CD8-positive, alpha-beta memory T cell (primary cell): ENCODE measurements around the gene GRIFIN. TPM values are rescaled to one million over a fixed set of nuclear protein-coding genes. Genes with fewer than 3 reads are reported as not detected.
A peak's percentile ranks its signal among the peaks of the same experiment; 100 is the strongest.

Experiments used
- CTCF ChIA-PET: fragments of 350-600 bp; sonication (Branson Sonifier 250); formaldehyde crosslinking; loops from one replicate; lab custom pipeline; 2021; ENCODE audit warnings: antibody characterized with exemption; lab: Charles Lee
- POLR2A ChIA-PET: fragments of 350-600 bp; sonication (Branson Sonifier 250); formaldehyde crosslinking; loops from one replicate; lab custom pipeline; 2021; ENCODE audit warnings: antibody characterized with exemption; lab: Charles Lee
- DNase-seq, 5 donors: peaks; one replicate each; pipeline versions ENCODE4 v3.0.0 to v3.0.0-alpha.2; 2020 to 2022; ENCODE audit warnings: mixed read lengths in 1 of 5
- H3K27ac ChIP-seq: one replicate; pipeline ENCODE4 v1.7.0; 2013; ENCODE audit warnings: low read depth, mild to moderate bottlenecking, low read length, moderate library complexity
- H3K27me3 ChIP-seq: 2 replicates; pipeline ENCODE4 v1.7.0; 2013; ENCODE audit warnings: low read length, mild to moderate bottlenecking; ENCODE audit not compliant: insufficient read depth, poor library complexity, severe bottlenecking
- H3K36me3 ChIP-seq: 2 replicates; pipeline ENCODE4 v1.7.0; 2013; ENCODE audit warnings: mild to moderate bottlenecking, low read length, moderate library complexity; ENCODE audit not compliant: insufficient read depth
- H3K4me1 ChIP-seq: 2 replicates; pipeline ENCODE4 v1.7.0; 2013; ENCODE audit warnings: mild to moderate bottlenecking, low read length, moderate library complexity; ENCODE audit not compliant: insufficient read depth
- H3K4me3 ChIP-seq: 2 replicates; pipeline ENCODE4 v1.7.0; 2013; ENCODE audit warnings: mild to moderate bottlenecking, low read length
- H3K9me3 ChIP-seq: 2 replicates; pipeline ENCODE4 v1.7.0; 2013; ENCODE audit warnings: mild to moderate bottlenecking, low read length
- H3K27ac Mint-ChIP-seq, 8 donors: one replicate each; pipeline ENCODE4 v1.8.0; 2020 to 2021; ENCODE audit warnings: mixed read lengths in 8 of 8, mild to moderate bottlenecking in 6 of 8, inconsistent platforms in 3 of 8, moderate library complexity in 3 of 8
- H3K27me3 Mint-ChIP-seq, 2 donors: one replicate each; pipeline ENCODE4 v1.8.0; 2020 to 2021; ENCODE audit warnings: mixed read lengths in 2 of 2, mild to moderate bottlenecking in 1 of 2, moderate library complexity in 1 of 2
- H3K36me3 Mint-ChIP-seq, 3 donors: one replicate each; pipeline ENCODE4 v1.8.0; 2020 to 2021; ENCODE audit warnings: mixed read lengths in 3 of 3, inconsistent platforms in 1 of 3, mild to moderate bottlenecking in 1 of 3
- H3K4me1 Mint-ChIP-seq, 3 donors: one replicate each; pipeline ENCODE4 v1.8.0; 2020 to 2021; ENCODE audit warnings: mixed read lengths in 3 of 3, inconsistent platforms in 1 of 3, mild to moderate bottlenecking in 1 of 3
- H3K4me3 Mint-ChIP-seq, 7 donors: one replicate each; pipeline ENCODE4 v1.8.0; 2020 to 2021; ENCODE audit warnings: mixed read lengths in 7 of 7, mild to moderate bottlenecking in 6 of 7, moderate library complexity in 4 of 7, inconsistent platforms in 2 of 7
- H3K9me3 Mint-ChIP-seq, 5 donors: one replicate each; pipeline ENCODE4 v1.8.0; 2020 to 2022; ENCODE audit warnings: mixed read lengths in 5 of 5, mild to moderate bottlenecking in 3 of 5, moderate library complexity in 2 of 5, inconsistent platforms in 1 of 5
- polyA plus RNA-seq: library from polyadenylated mRNA; unstranded; fragments of 300-500 nt; fragmentation: Illumina TruSeq; gene quantifications from one replicate; pipeline ENCODE4 v1.2.3, GENCODE V29; 2021
- total RNA-seq, 2 experiments: library from RNA; stranded (reverse); gene quantifications; one replicate each; pipeline ENCODE4 v1.2.3, GENCODE V29; 2021

GRIFIN gene
- total and polyA plus RNA-seq, 3 experiments from 2014 or later, result not detected

- Mint-ChIP-seq H3K4me3 (peak overlapping the region; percentile 96 to 99 (median 98)), H3K36me3 (peaks cover 0 to 40% (median 0%) of the 10 kb centered on the region in 3 donors), H3K27me3 (peaks cover 0 to 1% of the 10 kb centered on the region in 2 donors), H3K9me3 (no peaks in the 10 kb centered on the region), H3K27ac (peak overlapping the region; percentile 91 to 100 (median 96)), H3K4me1 (peaks cover 22 to 57% (median 30%) of the 10 kb centered on the region in 3 donors)
- Histone ChIP-seq H3K27ac (peak overlapping the region; percentile 40), H3K27me3 (no peaks in the 10 kb centered on the region), H3K4me3 (peak overlapping the region; percentile 77), H3K4me1 (peaks cover 58% of the 10 kb centered on the region), H3K9me3 (no peaks in the 10 kb centered on the region), H3K36me3 (peaks cover 2% of the 10 kb centered on the region)
- CTCF ChIA-PET, result interaction anchor here (0.7 to 2.6 kb wide), 5 partner anchors 10 to 70 kb away, joined by 3 to 8 read pairs (median 7); partner anchors contain the start of gene IQCE
- POLR2A ChIA-PET, result interaction anchor here (1.2 to 2.9 kb wide), 4 partner anchors 9 to 47 kb away, joined by 4 to 25 read pairs (median 8); no protein-coding TSS in a partner anchor
- DNase-seq, result no peak
These were observed 45.1 kb upstream of the GRIFIN start for GRCh38 chr7:2521341-2521745.

GRCh38 chr7:2520761-2521290 is 44.6 kb upstream of the GRIFIN start:
- peak overlapping the region; percentile 77 for H3K4me3 ChIP-seq
- Mint-ChIP-seq H3K36me3 (peaks cover 0 to 35% (median 0%) of the 10 kb centered on the region in 3 donors), H3K27me3 (peaks cover 0 to 1% of the 10 kb centered on the region in 2 donors), H3K4me3 (peak overlapping the region; percentile 96 to 99 (median 98)), H3K9me3 (no peaks in the 10 kb centered on the region), H3K27ac (peak overlapping the region; percentile 66 to 97 (median 92)), H3K4me1 (peaks cover 22 to 55% (median 30%) of the 10 kb centered on the region in 3 donors)
- peaks cover 53% of the 10 kb centered on the region for H3K4me1 ChIP-seq
- ChIA-PET POLR2A (interaction anchor here (1.2 to 2.9 kb wide), 3 partner anchors 10 to 13 kb away, joined by 3 to 25 read pairs (median 5); no protein-coding TSS in a partner anchor), CTCF (interaction anchor here (1.0 to 2.6 kb wide), 4 partner anchors 10 to 69 kb away, joined by 3 to 8 read pairs (median 6); partner anchors contain the start of gene IQCE)
- H3K27ac ChIP-seq, result peak overlapping the region; percentile 31
- H3K27me3 ChIP-seq, result no peaks in the 10 kb centered on the region
- no peak for DNase-seq
- H3K9me3 ChIP-seq, result no peaks in the 10 kb centered on the region
- H3K36me3 ChIP-seq, result no peaks in the 10 kb centered on the region

GRCh38 chr7:2520131-2520760 is 44.0 kb upstream of the GRIFIN start:
- POLR2A ChIA-PET, result interaction anchor here (1.2 to 2.9 kb wide), 3 partner anchors 9 to 13 kb away, joined by 3 to 25 read pairs (median 5); no protein-coding TSS in a partner anchor

GRCh38 chr7:2519119-2519930 is 43.1 kb upstream of the GRIFIN start, which contains the start of gene LFNG:
LFNG (plus strand) TSS chr7:2519774; CDS start chr7:2519862, 88 bp downstream.
- CTCF ChIA-PET, result interaction anchor here (0.5 kb wide), 1 partner anchor 42 kb away, joined by 3 read pairs; no protein-coding TSS in a partner anchor
- H3K9me3 Mint-ChIP-seq, result no peaks in the 10 kb centered on the region
- DNase-seq, result peak; percentile 77 to 87 (median 82)
- Histone ChIP-seq H3K27ac (peak within 1 kb of the TSS; percentile 31), H3K4me1 (peaks cover 38% of the 10 kb centered on the region), H3K9me3 (no peaks in the 10 kb centered on the region), H3K27me3 (no peaks in the 10 kb centered on the region), H3K36me3 (no peaks in the 10 kb centered on the region), H3K4me3 (peak within 1 kb of the TSS; percentile 77)
- peaks cover 0 to 30% (median 0%) of the 10 kb centered on the region in 3 donors for H3K36me3 Mint-ChIP-seq
- POLR2A ChIA-PET, result interaction anchor here (0.6 to 2.9 kb wide), 4 partner anchors 8 to 52 kb away, joined by 3 to 25 read pairs (median 5); no protein-coding TSS in a partner anchor
- peaks cover 22 to 49% (median 27%) of the 10 kb centered on the region in 3 donors for H3K4me1 Mint-ChIP-seq
- H3K27ac Mint-ChIP-seq, result peak within 1 kb of the TSS; percentile 66 to 97 (median 92)
- H3K27me3 Mint-ChIP-seq, result peaks cover 0 to 1% of the 10 kb centered on the region in 2 donors
- peak within 1 kb of the TSS; percentile 96 to 99 (median 98) for H3K4me3 Mint-ChIP-seq

More at GRCh38 chr7:2520131-2520760, 44.0 kb upstream of the GRIFIN start:
- no peaks in the 10 kb centered on the region for H3K9me3 Mint-ChIP-seq
- CTCF ChIA-PET, result interaction anchor here (0.7 to 2.6 kb wide), 5 partner anchors 9 to 69 kb away, joined by 3 to 8 read pairs (median 4); partner anchors contain the start of gene IQCE
- H3K36me3 Mint-ChIP-seq, result peaks cover 0 to 31% (median 0%) of the 10 kb centered on the region in 3 donors
- peak overlapping the region; percentile 66 to 97 (median 92) for H3K27ac Mint-ChIP-seq
- Histone ChIP-seq H3K4me1 (peaks cover 47% of the 10 kb centered on the region), H3K4me3 (peak overlapping the region; percentile 77), H3K27ac (peak overlapping the region; percentile 31), H3K9me3 (no peaks in the 10 kb centered on the region), H3K27me3 (no peaks in the 10 kb centered on the region), H3K36me3 (no peaks in the 10 kb centered on the region)
- no peak for DNase-seq
- peaks cover 22 to 51% (median 27%) of the 10 kb centered on the region in 3 donors for H3K4me1 Mint-ChIP-seq
- H3K27me3 Mint-ChIP-seq, result peaks cover 0 to 1% of the 10 kb centered on the region in 2 donors
- peak overlapping the region; percentile 96 to 99 (median 98) for H3K4me3 Mint-ChIP-seq

GRCh38 chr7:2518737-2519118 is 42.5 kb upstream of the GRIFIN start:
- Histone ChIP-seq H3K27ac (no peak overlapping the region), H3K4me1 (peaks cover 37% of the 10 kb centered on the region), H3K27me3 (no peaks in the 10 kb centered on the region), H3K36me3 (no peaks in the 10 kb centered on the region), H3K9me3 (no peaks in the 10 kb centered on the region), H3K4me3 (peak overlapping the region; percentile 68)
- ChIA-PET CTCF (interaction anchor here (0.5 kb wide), 1 partner anchor 42 kb away, joined by 3 read pairs; no protein-coding TSS in a partner anchor), POLR2A (interaction anchor here (1.0 kb wide), 1 partner anchor 11 kb away, joined by 4 read pairs; no protein-coding TSS in a partner anchor)
- Mint-ChIP-seq H3K27me3 (peaks cover 0 to 1% of the 10 kb centered on the region in 2 donors), H3K27ac (peak overlapping the region in 7 of 8 donors; percentile 35 to 87 (median 79)), H3K4me3 (peak overlapping the region; percentile 78 to 92 (median 83)), H3K4me1 (peaks cover 22 to 45% (median 27%) of the 10 kb centered on the region in 3 donors), H3K9me3 (no peaks in the 10 kb centered on the region), H3K36me3 (peaks cover 0 to 27% (median 0%) of the 10 kb centered on the region in 3 donors)
- no peak for DNase-seq

- Mint-ChIP-seq H3K4me1 (peaks cover 23 to 49% (median 26%) of the 10 kb centered on the region in 3 donors), H3K36me3 (peaks cover 0 to 22% (median 0%) of the 10 kb centered on the region in 3 donors), H3K9me3 (no peaks in the 10 kb centered on the region), H3K27me3 (peaks cover 0 to 1% of the 10 kb centered on the region in 2 donors), H3K4me3 (peak overlapping the region; percentile 74 to 91 (median 83)), H3K27ac (peak overlapping the region; percentile 6 to 93 (median 76))
- POLR2A ChIA-PET, result interaction anchor here (0.6 kb wide), 1 partner anchor 152 kb away, joined by 4 read pairs; no protein-coding TSS in a partner anchor
- Histone ChIP-seq H3K36me3 (no peaks in the 10 kb centered on the region), H3K27ac (no peak overlapping the region), H3K4me3 (no peak overlapping the region), H3K4me1 (peaks cover 37% of the 10 kb centered on the region), H3K9me3 (no peaks in the 10 kb centered on the region), H3K27me3 (no peaks in the 10 kb centered on the region)
- peak in 1 of 5 donors; percentile 25 for DNase-seq
- CTCF ChIA-PET, result no interaction called here
These were observed 41.7 kb upstream of the GRIFIN start for GRCh38 chr7:2517678-2518507.
